ENCODE data around the gene CCNK.

The CCNK gene

DNA sequence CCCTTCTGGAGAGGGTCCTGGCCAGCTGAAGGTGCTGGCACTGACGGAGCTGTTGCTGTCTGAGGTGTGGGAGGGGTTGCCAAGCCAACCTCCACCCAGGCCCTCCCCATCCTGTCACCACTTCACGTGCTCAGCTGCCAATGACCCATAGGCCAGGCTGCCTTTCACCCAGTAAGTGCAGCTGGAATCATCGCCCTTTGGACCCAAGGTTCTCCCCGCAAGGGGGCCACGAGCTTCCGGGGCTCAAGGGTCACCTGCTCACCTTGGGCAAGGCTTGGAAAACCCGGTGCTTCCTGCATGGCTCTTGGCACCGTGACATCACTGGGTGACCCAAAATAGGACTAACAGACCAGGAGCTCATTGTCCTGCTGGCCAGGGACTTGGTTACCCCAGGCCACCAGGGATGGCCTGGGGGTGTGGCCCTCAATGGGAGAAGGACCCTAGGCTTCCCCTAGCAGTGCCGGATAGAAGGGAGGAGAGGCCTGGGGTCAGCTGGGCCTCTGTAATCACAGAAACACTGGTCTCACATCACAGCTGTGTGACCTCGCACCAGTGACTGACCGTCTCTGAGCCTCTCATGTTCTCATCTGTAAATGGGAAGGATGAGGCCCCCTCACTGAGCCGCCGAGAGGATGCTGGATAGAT, 71.5 kb downstream of the CCNK start:
- no peak for DNase-seq (ENCODE audit: low read depth in 2 of 2)

DNA sequence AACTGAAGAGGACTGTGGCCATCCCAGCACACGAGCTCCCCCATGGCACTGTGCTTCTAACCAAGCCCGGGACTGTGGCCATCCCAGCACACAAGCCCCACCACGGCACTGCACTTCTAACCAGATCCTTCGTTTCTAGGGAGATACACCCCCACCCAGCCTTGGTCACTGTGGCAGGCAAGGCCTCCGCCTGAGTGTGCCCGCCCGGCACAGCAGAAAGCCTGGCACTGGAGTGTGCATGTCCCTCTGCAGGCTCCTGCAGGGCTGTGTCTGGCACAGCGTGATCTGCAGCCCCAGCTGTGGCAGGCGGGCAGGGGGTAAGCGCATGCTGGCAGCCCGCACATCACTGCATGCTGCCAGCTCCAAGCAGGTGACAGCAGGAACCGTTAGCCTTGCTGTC, 73.0 kb downstream of the CCNK start:
- DNase-seq (ENCODE audit: low read depth in 2 of 2) = no peak

DNA sequence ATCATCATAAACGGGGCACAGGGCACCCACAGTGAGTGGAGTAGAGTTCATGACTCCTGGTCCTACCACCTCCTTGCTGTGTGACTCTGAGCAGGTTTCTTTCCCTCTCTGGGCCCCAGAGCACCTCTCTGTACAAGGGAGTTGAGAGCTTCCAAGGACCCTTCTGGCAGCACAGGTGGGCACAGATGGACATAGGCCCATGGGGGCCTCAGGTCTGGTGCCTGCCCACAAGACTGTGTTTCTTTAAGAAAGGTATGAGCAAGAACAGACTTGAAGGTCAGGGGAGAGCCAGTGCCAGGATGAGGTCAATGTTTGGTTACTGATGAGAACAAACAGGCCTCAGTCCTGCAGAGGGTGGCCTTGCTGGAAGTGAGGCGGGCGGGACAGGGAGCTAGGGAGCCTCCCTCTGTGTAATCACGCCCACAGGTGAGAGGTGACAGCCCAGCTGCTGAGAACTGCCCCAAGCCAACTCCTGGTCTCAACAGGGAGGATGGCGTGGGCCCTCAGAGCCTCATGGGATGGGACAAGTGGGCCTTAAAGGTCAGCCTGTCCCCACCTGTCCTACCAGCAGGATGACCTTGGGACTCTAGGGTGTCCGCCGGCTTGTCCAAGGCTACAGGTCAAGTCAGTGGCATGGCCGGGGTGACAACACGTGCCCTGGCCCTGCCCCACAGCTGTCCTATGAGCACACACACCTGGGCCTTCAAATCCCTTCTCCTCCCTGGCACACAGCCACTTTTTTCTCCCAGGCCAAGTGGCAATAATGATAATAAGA, 73.7 kb downstream of the CCNK start:
- DNase-seq (ENCODE audit: low read depth in 2 of 2) = no peak

DNA sequence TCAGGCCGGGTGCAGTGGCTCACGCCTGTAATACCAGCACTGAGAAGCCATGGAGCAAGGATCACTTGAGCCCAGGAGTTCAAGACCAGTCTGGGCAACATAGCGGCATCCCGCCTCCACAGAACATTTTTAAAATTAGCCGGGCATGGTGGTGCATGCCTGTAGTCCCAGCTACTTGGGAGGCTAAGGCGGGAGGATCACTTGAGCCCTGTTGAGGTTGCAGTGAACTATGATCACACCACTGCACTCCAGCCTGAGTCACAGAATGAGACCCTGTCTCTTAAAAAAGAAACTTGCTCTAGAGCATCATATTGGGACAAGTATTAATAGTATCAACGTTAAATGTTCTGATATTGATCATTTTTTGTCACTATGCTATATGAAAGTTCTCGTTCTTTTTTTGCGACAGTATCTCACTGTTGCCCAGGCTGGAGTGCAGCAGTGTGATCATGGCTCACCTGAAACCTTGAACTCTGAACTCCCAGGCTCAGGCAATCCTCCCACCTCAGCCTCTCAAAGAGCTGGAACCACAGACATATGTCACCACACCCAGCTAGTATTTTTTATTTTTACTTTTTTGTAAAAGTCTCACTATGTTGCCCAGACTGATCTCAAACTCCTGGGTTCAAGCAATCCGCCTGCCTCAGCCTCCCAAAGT, 75.1 kb downstream of the CCNK start:
- no peak for DNase-seq (ENCODE audit: low read depth in 2 of 2)

DNA sequence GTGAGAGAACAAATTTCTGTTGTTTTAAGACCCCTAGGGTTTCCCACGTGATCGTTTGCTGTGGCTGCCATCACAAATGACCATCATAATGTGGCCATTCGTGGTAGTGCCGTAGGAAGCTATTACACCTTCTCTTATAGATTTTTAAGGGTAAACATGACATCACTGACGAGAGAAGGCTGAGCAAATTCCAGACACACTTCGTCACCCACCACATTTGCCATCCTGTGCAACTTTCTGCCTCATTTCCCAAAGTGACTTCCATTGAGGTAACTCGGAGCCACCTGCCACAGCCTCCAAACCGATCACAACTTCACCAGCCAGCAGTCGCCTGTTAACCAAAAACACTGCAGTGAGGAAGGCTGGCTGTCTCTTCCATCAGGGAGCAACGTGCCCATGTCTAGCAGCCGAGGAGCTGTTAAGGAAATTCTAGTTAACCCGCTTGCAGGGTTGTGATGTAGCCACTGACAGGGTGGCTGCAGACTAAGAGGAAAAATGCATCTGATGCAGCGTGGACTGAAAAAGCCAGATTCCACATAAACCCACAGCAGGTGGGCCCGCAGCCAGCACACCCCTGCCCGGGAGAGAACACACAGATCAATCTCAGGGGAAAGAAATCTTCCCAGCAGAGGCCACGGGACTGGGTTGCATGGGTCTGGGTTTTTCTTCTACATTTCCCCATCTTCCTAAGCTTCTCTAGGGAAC, 78.2 kb downstream of the CCNK start:
- no peak for DNase-seq (ENCODE audit: low read depth in 2 of 2)

DNA sequence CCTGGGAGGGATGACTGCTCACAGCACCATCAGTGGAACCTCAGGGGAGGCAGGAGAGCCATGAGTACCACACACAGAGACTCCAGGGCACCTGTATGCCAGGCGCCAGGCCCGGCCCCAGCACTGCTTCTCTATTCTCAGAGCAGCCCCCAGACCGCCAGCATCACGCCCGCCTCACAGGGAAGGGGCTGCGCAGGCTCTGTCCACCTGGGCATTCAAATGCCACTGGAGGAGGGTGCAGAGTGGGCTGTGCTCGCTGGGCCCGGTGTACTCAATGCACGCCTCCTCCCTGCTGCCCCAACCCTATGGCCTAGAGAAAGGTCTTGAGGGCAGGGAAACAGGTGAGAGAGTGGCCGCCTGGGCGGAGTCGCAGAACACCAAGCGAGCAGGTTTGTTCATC, 79.2 kb downstream of the CCNK start:
- DNase-seq (ENCODE audit: low read depth in 2 of 2) = no peak

DNA sequence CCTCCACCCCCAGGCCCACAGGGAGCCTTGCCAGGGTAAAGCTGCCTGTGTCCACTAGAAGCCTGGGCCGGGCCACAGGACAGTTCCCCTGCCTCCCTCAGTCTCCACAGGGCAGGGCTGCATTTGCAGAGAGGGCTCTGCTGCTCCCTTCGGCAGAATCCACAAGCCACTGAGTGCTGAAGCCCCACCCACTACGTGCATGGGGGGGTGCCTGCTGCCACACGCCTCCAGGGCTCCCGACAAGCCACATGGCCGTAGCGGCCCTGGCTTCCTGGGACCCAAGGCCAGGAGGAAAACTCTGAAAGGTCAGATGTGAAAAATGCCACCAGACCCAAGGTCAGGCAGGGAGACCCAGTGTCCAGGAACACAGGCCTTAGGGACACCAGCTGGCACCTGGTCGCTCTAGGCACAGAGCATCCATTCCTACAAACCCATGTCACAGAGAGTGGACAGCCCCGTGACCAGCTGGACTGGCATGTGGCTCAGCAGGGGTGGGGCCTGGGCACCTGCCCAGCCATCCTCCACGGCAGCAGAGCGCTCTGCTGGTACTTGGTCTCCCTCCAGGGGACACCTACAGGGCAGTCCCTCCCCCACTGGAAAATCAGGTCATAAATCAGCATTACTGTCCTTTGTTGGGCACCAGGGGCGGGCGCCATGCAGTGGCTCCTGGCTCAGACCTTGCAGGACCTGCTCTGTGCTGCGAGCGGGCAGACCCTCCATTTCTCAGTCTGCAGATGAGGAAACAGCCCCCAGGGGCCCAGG, 79.9 kb downstream of the CCNK start:
- DNase-seq (ENCODE audit: low read depth in 2 of 2) = no peak

DNA sequence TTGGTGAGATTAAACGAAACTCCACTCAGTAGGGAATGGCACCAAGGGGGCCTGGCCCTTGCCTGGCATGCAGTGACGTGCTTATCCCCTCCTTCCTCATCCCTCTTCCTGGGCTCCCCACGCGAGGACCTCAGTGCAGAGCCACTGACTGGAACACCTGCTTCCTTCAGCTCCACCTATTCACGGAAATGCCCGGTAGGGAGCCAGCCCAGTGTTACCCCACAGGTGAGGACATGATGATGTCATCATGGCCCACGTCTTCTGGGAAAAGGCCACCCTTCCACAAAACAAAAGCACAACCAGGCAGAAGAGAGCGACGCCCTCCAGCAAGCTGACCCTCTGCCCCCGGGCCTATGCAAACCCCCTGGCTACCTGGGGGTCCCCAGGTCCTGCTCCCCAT, 80.7 kb downstream of the CCNK start:
- no peak for DNase-seq (ENCODE audit: low read depth in 2 of 2)
